ENCODE measurements around the gene RIMS3. TPM values are rescaled to one million over a fixed set of nuclear protein-coding genes. Genes with fewer than 3 reads are reported as not detected.

RIMS3 gene
- total RNA-seq, 1 experiment from 2014 or later, result 9.0 TPM

- POLR2A ChIA-PET, result no interaction called here
Observed at GRCh38 chr1:40633523-40633922, 32.0 kb downstream of the RIMS3 start.

More at GRCh38 chr1:40633523-40633922, 32.0 kb downstream of the RIMS3 start:
- Histone ChIP-seq H3K27me3 (ENCODE audit: insufficient read depth, low read length) (no peaks in the 10 kb centered on the region), H3K36me3 (ENCODE audit: control insufficient read depth in 1 of 2, insufficient read depth in 2 of 2, low read length in 2 of 2) (no peaks in the 10 kb centered on the region), H4K20me1 (ENCODE audit: insufficient read depth) (no peaks in the 10 kb centered on the region), H3K79me2 (ENCODE audit: insufficient read depth, low read length) (no peaks in the 10 kb centered on the region), H3K4me2 (ENCODE audit: low read length) (no peak overlapping the region), H3K4me1 (ENCODE audit: control insufficient read depth in 1 of 2, insufficient read depth in 2 of 2, low read length in 2 of 2) (peaks cover 0 to 5% of the 10 kb centered on the region in 2 experiments; a peak in 1 of 4 replicates), H3K9me3 (ENCODE audit: control insufficient read depth in 1 of 2, insufficient read depth in 1 of 2, low read depth in 1 of 2, low read length in 2 of 2) (no peaks in the 10 kb centered on the region), H3K9ac (ENCODE audit: low read length) (no peak overlapping the region), H3K9me2 (ENCODE audit: insufficient read depth) (no peaks in the 10 kb centered on the region), H3K27ac (ENCODE audit: low read depth, low read length) (no peak overlapping the region), H3K4me3 (replicated peaks in 1 of 2; ENCODE audit: low read depth in 1 of 2, low read length in 2 of 2) (no peak overlapping the region), H2AFZ (ENCODE audit: low read depth, low read length, poor library complexity, severe bottlenecking) (no peak overlapping the region)
- intact Hi-C loops (cut with micrococcal nuclease), result no loop called here
- DNase-seq (ENCODE audit: low read depth, low spot score) (no peak), ATAC-seq (no peak)
- CTCF ChIA-PET, result interaction anchor here (1.1 to 2.1 kb wide), 2 partner anchors 36 to 319 kb away, joined by 3 to 7 read pairs; no protein-coding TSS in a partner anchor
- RAD21 ChIA-PET (ENCODE audit: low non-redundant PET in 1 of 2, low total read pairs in 2 of 2, uncharacterized antibody in 2 of 2, unreplicated experiment in 2 of 2), result no interaction called here
- BruUV-seq (replicated peaks), result no TSS peak
- TF ChIP-seq POLR2AphosphoS5 (IDR thresholded peaks at IDR 0.05; ENCODE audit: low read depth, low read length), result no peak
- TF ChIP-seq, protein P1, sequence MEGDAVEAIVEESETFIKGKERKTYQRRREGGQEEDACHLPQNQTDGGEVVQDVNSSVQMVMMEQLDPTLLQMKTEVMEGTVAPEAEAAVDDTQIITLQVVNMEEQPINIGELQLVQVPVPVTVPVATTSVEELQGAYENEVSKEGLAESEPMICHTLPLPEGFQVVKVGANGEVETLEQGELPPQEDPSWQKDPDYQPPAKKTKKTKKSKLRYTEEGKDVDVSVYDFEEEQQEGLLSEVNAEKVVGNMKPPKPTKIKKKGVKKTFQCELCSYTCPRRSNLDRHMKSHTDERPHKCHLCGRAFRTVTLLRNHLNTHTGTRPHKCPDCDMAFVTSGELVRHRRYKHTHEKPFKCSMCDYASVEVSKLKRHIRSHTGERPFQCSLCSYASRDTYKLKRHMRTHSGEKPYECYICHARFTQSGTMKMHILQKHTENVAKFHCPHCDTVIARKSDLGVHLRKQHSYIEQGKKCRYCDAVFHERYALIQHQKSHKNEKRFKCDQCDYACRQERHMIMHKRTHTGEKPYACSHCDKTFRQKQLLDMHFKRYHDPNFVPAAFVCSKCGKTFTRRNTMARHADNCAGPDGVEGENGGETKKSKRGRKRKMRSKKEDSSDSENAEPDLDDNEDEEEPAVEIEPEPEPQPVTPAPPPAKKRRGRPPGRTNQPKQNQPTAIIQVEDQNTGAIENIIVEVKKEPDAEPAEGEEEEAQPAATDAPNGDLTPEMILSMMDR (IDR thresholded peaks at IDR 0.05 in 2 of 3, conservative IDR thresholded peaks at IDR 0.05 in 1 of 3; ENCODE audit: borderline replicate concordance in 1 of 3, insufficient read depth in 1 of 3, low read depth in 2 of 3, low read length in 2 of 3), result no peak
- TF ChIP-seq JUND (IDR thresholded peaks at IDR 0.05), result no peak
- TF ChIP-seq RAD21 (IDR thresholded peaks at IDR 0.05; ENCODE audit: low read depth), result no peak
- TF ChIP-seq ZFX (IDR thresholded peaks at IDR 0.05), result no peak
- TF ChIP-seq FOSL1 (IDR thresholded peaks at IDR 0.05; ENCODE audit: low read depth), result no peak
- TF ChIP-seq, protein P2, sequence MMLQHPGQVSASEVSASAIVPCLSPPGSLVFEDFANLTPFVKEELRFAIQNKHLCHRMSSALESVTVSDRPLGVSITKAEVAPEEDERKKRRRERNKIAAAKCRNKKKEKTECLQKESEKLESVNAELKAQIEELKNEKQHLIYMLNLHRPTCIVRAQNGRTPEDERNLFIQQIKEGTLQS (IDR thresholded peaks at IDR 0.05), result no peak
- no peak for TF ChIP-seq EGR1 (IDR thresholded peaks at IDR 0.05; ENCODE audit: low read depth)
- TF ChIP-seq, protein P3, sequence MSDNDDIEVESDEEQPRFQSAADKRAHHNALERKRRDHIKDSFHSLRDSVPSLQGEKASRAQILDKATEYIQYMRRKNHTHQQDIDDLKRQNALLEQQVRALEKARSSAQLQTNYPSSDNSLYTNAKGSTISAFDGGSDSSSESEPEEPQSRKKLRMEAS (IDR thresholded peaks at IDR 0.05), result no peak
- no peak for TF ChIP-seq EZH2phosphoT487 (IDR thresholded peaks at IDR 0.05; ENCODE audit: borderline replicate concordance)
- no peak for TF ChIP-seq TCF7L2 (IDR thresholded peaks at IDR 0.05; ENCODE audit: borderline replicate concordance, extremely low read depth, insufficient read depth, insufficient read length)
- no peak for TF ChIP-seq SRF (IDR thresholded peaks at IDR 0.05; ENCODE audit: low read depth)
- no peak for TF ChIP-seq SIN3A (IDR thresholded peaks at IDR 0.05; ENCODE audit: low read depth)
- no peak for TF ChIP-seq EZH2 (IDR thresholded peaks at IDR 0.05)
- TF ChIP-seq SP1 (IDR thresholded peaks at IDR 0.05; ENCODE audit: low read depth), result no peak
- TF ChIP-seq REST (IDR thresholded peaks at IDR 0.05; ENCODE audit: low read depth), result no peak

Measured in HCT116 (cell line).